WERI-Rb-1 (cell line): ENCODE measurements around the gene KLK14.

Experiments used
- DNase-seq: peaks from one replicate; pipeline ENCODE4 v3.0.0-alpha.2; 2020
- H3K27ac ChIP-seq: fragments of 250-450 bp; sonication (Bioruptor Pico); 2 replicates; pipeline ENCODE4 v1.5.1; 2020; ENCODE audit warnings: mild to moderate bottlenecking, moderate library complexity
- H3K27me3 ChIP-seq: fragments of 250-450 bp; sonication (Bioruptor Pico); 2 replicates; pipeline ENCODE4 v1.5.1; 2021; ENCODE audit warnings: mild to moderate bottlenecking, low read depth, moderate library complexity; ENCODE audit not compliant: insufficient read depth, severe bottlenecking
- H3K36me3 ChIP-seq: fragments of 250-450 bp; sonication (Bioruptor Pico); 2 replicates; pipeline ENCODE4 v1.5.1; 2020; ENCODE audit warnings: mild to moderate bottlenecking, moderate library complexity
- H3K4me3 ChIP-seq: 2 replicates; pipeline ENCODE4 v1.5.1; 2011; ENCODE audit warnings: low read depth, mild to moderate bottlenecking, control low read depth, low read length
- H3K9me3 ChIP-seq: fragments of 250-450 bp; sonication (Bioruptor Pico); 2 replicates; pipeline ENCODE4 v1.5.1; 2021; ENCODE audit warnings: mild to moderate bottlenecking, moderate library complexity; ENCODE audit not compliant: severe bottlenecking
- CTCF ChIP-seq: IDR thresholded peaks from 2 replicates; pipeline ENCODE4 v1.5.1; 2011; ENCODE audit warnings: low read depth, mild to moderate bottlenecking, control low read depth, inconsistent platforms, low read length

Gene KLK14

GRCh38 chr19:51070334-51071094 lies 12.2 kb downstream of the KLK14 start:
- Histone ChIP-seq H3K36me3 (no peaks in the 10 kb centered on the region), H3K27me3 (peaks cover 84% of the 10 kb centered on the region), H3K27ac (no peak overlapping the region), H3K9me3 (peaks cover 16% of the 10 kb centered on the region), H3K4me3 (no peak overlapping the region)
- TF ChIP-seq CTCF: no peak
- no peak for DNase-seq

- DNase-seq: no peak
- H3K9me3 ChIP-seq: peaks cover 4% of the 10 kb centered on the region
- no peaks in the 10 kb centered on the region for H3K36me3 ChIP-seq
- no peak overlapping the region for H3K27ac ChIP-seq
- no peak for TF ChIP-seq CTCF
- peaks cover 84% of the 10 kb centered on the region for H3K27me3 ChIP-seq
- H3K4me3 ChIP-seq: no peak overlapping the region
Measured at GRCh38 chr19:51066393-51067186, 16.1 kb downstream of the KLK14 start.

GRCh38 chr19:51065221-51065960 lies 17.3 kb downstream of the KLK14 start:
- peaks cover 80% of the 10 kb centered on the region for H3K27me3 ChIP-seq
- H3K9me3 ChIP-seq: peaks cover 4% of the 10 kb centered on the region
- H3K4me3 ChIP-seq: no peak overlapping the region
- TF ChIP-seq CTCF: no peak
- no peak for DNase-seq
- H3K36me3 ChIP-seq: no peaks in the 10 kb centered on the region
- H3K27ac ChIP-seq: no peak overlapping the region

- no peak within 1 kb of the TSS for H3K27ac ChIP-seq
- DNase-seq: no peak
Measured at GRCh38 chr19:51064534-51065220, 18.0 kb downstream of the KLK14 start, which contains the start of gene KLK13. TSS of gene KLK13 (minus strand) at chr19:51065092. CDS start at chr19:51065067, 25 bp downstream.

More at GRCh38 chr19:51064534-51065220, 18.0 kb downstream of the KLK14 start, which contains the start of gene KLK13:
- Histone ChIP-seq H3K9me3 (peaks cover 2% of the 10 kb centered on the region), H3K36me3 (no peaks in the 10 kb centered on the region), H3K4me3 (no peak within 1 kb of the TSS), H3K27me3 (peaks cover 81% of the 10 kb centered on the region)
- no peak for TF ChIP-seq CTCF
